ENCODE measurements around the gene MVB12B. TPM values are rescaled to one million over a fixed set of nuclear protein-coding genes. Genes with fewer than 3 reads are reported as not detected.

MVB12B gene
- total RNA-seq, 1 donor from 2014 or later = 13.1 TPM

DNA sequence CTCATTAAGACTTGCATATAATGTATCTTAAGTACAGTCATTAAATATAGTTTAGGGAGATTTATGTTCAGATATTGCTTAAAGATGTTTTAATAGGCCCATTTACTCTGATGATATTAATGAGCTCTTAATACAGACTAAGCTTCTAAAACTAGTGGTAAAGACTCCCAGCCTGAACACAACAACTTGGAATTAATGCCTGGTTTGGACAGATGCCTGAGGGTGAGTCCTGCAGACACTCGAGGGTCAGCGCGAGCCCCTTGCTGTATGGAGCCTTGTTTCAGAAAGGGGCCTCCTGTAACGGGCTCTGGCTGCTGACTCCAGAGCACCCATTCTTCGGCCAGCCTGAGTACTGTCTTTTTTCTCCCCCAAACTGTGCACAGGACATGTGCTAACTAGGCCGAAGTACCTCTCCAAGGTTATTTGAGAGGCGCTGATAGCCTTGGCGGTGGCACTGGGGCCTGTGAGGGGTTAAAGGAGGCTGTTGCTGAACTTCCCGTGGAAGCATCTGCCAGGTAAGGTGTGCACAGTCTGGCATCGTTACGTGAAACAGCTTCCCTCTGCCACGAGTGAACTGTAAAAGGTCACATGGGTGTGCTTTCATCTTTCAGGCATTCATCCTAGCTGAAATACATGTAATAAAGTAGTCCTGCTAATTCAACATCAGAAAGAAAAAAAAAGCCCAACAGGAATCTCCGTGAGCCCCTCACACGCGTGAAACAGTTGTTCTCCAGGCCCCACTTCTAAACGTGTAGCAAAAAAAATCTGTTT is 113.4 kb downstream of the MVB12B start:
- Mint-ChIP-seq H3K4me1 (ENCODE audit: low read depth) (peaks cover 11% of the 10 kb centered on the region), H3K9me3 (ENCODE audit: low read depth) (no peaks in the 10 kb centered on the region)

DNA sequence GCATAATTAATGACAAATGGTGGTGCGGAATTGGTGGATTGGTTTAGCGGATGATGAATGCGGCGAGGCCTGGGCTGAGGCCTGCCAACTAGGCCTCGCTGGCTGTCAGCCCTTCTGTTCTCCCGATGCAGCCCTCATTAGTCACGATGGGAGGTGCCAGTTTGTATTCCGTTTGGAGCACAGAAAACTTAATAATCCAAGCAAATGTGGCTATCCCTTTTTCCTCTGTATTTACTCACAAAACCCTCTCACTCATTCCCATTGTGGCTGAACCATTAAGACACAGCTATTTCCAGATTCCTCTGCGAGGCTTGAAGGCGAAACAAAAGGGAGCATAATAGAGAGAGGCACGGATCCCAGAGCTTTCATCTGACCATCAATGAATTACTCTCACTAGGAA is 114.3 kb downstream of the MVB12B start:
- H3K36me3 Mint-ChIP-seq (ENCODE audit: low read depth) = no peaks in the 10 kb centered on the region
- TF ChIP-seq, protein P1, sequence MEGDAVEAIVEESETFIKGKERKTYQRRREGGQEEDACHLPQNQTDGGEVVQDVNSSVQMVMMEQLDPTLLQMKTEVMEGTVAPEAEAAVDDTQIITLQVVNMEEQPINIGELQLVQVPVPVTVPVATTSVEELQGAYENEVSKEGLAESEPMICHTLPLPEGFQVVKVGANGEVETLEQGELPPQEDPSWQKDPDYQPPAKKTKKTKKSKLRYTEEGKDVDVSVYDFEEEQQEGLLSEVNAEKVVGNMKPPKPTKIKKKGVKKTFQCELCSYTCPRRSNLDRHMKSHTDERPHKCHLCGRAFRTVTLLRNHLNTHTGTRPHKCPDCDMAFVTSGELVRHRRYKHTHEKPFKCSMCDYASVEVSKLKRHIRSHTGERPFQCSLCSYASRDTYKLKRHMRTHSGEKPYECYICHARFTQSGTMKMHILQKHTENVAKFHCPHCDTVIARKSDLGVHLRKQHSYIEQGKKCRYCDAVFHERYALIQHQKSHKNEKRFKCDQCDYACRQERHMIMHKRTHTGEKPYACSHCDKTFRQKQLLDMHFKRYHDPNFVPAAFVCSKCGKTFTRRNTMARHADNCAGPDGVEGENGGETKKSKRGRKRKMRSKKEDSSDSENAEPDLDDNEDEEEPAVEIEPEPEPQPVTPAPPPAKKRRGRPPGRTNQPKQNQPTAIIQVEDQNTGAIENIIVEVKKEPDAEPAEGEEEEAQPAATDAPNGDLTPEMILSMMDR (IDR thresholded peaks at IDR 0.05) = no peak
- DNase-seq (ENCODE audit: low spot score) = no peak
- H3K4me1 Mint-ChIP-seq (ENCODE audit: low read depth) = peaks cover 11% of the 10 kb centered on the region
- no peaks in the 10 kb centered on the region for H3K27me3 Mint-ChIP-seq (ENCODE audit: low read depth)
- H3K4me3 Mint-ChIP-seq (ENCODE audit: unreplicated experiment) = no peak overlapping the region
- no peaks in the 10 kb centered on the region for H3K9me3 Mint-ChIP-seq (ENCODE audit: low read depth)
- H3K27ac Mint-ChIP-seq (ENCODE audit: unreplicated experiment) = no peak overlapping the region

More for the DNA sequence above, 113.4 kb downstream of the MVB12B start:
- Mint-ChIP-seq H3K4me3 (ENCODE audit: unreplicated experiment) (no peak overlapping the region), H3K27me3 (ENCODE audit: low read depth) (no peaks in the 10 kb centered on the region), H3K27ac (ENCODE audit: unreplicated experiment) (no peak overlapping the region), H3K36me3 (ENCODE audit: low read depth) (no peaks in the 10 kb centered on the region)
- TF ChIP-seq, protein P1 (IDR thresholded peaks at IDR 0.05) = no peak
- no peak for DNase-seq (ENCODE audit: low spot score)

DNA sequence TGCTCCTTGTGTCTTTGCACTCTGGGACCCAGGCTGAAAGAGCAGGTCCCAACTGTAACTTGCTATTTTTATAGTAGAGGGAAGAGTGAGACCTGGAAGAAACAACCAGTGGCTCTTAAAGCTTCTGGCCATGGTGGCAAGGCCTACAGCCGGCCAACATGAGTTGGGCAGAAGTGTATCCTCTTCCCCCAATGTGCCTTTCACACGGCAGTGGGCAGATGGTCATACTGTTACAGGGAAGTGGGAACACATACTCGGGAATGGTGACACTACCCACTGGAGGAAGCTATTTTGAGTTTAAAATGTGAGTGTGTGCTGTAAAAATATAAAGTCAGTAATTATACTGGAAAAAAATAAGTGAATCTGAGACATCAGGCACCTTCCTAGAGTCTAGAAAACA is 116.0 kb downstream of the MVB12B start:
- Mint-ChIP-seq H3K9me3 (ENCODE audit: low read depth) (no peaks in the 10 kb centered on the region), H3K36me3 (ENCODE audit: low read depth) (no peaks in the 10 kb centered on the region), H3K27me3 (ENCODE audit: low read depth) (no peaks in the 10 kb centered on the region)

DNA sequence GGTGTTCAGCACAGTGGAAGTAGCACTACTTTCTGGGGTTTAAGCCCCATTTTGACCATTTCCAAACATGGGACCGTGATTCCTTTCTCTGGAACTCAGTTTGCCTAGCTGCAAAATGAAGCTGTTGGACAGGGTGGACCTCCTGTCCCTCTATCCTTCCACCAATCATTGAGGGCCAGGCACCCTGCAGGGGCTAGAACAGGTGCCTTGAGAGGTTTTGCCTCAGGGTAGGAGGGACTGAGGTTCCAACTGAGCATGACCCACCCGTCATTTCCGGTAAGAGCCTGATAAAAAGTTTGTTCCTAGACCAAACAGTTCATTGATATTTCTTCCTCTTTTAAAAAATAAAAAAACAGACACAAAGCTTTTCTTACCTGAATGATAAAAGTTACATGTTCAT is 116.5 kb downstream of the MVB12B start:
- Mint-ChIP-seq H3K36me3 (ENCODE audit: low read depth) (no peaks in the 10 kb centered on the region), H3K4me3 (ENCODE audit: unreplicated experiment) (no peak overlapping the region), H3K27ac (ENCODE audit: unreplicated experiment) (no peak overlapping the region), H3K27me3 (ENCODE audit: low read depth) (no peaks in the 10 kb centered on the region), H3K9me3 (ENCODE audit: low read depth) (no peaks in the 10 kb centered on the region), H3K4me1 (ENCODE audit: low read depth) (peaks cover 11% of the 10 kb centered on the region)
- DNase-seq (ENCODE audit: low spot score) = no peak
- TF ChIP-seq, protein P1 (IDR thresholded peaks at IDR 0.05) = no peak

More for the DNA sequence above, 116.0 kb downstream of the MVB12B start:
- Mint-ChIP-seq H3K27ac (ENCODE audit: unreplicated experiment) (no peak overlapping the region), H3K4me3 (ENCODE audit: unreplicated experiment) (no peak overlapping the region), H3K4me1 (ENCODE audit: low read depth) (peaks cover 11% of the 10 kb centered on the region)
- TF ChIP-seq, protein P1 (IDR thresholded peaks at IDR 0.05) = no peak
- no peak for DNase-seq (ENCODE audit: low spot score)

DNA sequence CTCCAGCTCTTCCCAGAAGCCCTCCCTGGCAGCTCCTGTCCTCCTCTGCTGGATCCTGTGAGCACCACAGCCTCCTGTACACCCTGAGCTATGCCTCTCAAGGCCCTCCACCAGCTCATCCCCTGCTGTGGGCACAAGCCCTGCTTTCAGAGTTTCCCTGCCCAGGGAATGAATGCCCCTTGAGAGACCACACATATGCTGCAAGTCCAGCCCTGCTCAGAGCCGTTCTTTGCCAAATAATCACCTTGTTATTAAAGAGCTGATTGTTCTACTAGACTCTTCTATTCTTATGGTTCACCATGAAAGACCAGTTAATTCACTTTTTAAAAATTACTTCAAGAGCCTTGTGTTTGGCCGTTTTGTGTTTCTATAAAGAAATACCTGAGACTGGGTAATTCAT is 121.5 kb downstream of the MVB12B start:
- H3K27ac Mint-ChIP-seq (ENCODE audit: unreplicated experiment) = no peak overlapping the region
- H3K4me3 Mint-ChIP-seq (ENCODE audit: unreplicated experiment) = no peak overlapping the region

More for the DNA sequence above, 121.5 kb downstream of the MVB12B start:
- Mint-ChIP-seq H3K9me3 (ENCODE audit: low read depth) (no peaks in the 10 kb centered on the region), H3K4me1 (ENCODE audit: low read depth) (no peaks in the 10 kb centered on the region), H3K27me3 (ENCODE audit: low read depth) (no peaks in the 10 kb centered on the region), H3K36me3 (ENCODE audit: low read depth) (peaks cover 2% of the 10 kb centered on the region)
- DNase-seq (ENCODE audit: low spot score) = no peak
- TF ChIP-seq, protein P1 (IDR thresholded peaks at IDR 0.05) = no peak
